Mammary epithelial cell (primary cell): ENCODE measurements around the gene PROK1.

Experiments
- CTCF ChIP-seq, 2 donors: IDR thresholded peaks in 1 of 2; conservative IDR thresholded peaks in 1 of 2; 2 replicates each; pipeline ENCODE4 v1.5.1; 2011 to 2012; ENCODE audit warnings: inconsistent platforms in 2 of 2, low read length in 2 of 2, mild to moderate bottlenecking in 2 of 2, control low read depth in 1 of 2, low read depth in 1 of 2; ENCODE audit not compliant: insufficient read depth in 1 of 2; ENCODE audit errors: extremely low read depth in 1 of 2
- EZH2 ChIP-seq: IDR thresholded peaks from 2 replicates; pipeline ENCODE4 v1.6.1; 2012; ENCODE audit warnings: low read length, inconsistent platforms, borderline replicate concordance

GRCh38 chr1:110452330-110452729 is 1.4 kb downstream of the PROK1 start:
- TF ChIP-seq CTCF (conservative IDR thresholded peaks at IDR 0.05 in 1 of 2, IDR thresholded peaks at IDR 0.05 in 1 of 2; ENCODE audit: extremely low read depth in 1 of 2, insufficient read depth in 1 of 2, low read depth in 1 of 2, low read length in 2 of 2) (no peak), EZH2 (no peak)
